Right lobe of liver (tissue), 4 donors: ENCODE results near the gene MBD3L5.

ENCODE experiments used
- POLR2A ChIP-seq: fragments of 450-650 bp; IDR thresholded peaks from one replicate; pipeline ENCODE4 v1.6.1; 2017; ENCODE audit warnings: antibody characterized with exemption, mild to moderate bottlenecking
- TF ChIP-seq, protein P1 (sequence below), 4 donors: fragments of 200-600 bp in 3 of 4; fragments of 450-650 bp in 1 of 4; IDR thresholded peaks; one replicate each; pipeline versions ENCODE4 v1.5.1 to v1.8.0; 2016 to 2022; ENCODE audit warnings: antibody characterized with exemption in 4 of 4, mild to moderate bottlenecking in 2 of 4
- donor health status: DM: no; HTN: no; CAD: no.
- donor health status: DM: no; HTN: no; CAD: no.
- donor health status: DM: no; HTN: yes; CAD: no.

DNA sequence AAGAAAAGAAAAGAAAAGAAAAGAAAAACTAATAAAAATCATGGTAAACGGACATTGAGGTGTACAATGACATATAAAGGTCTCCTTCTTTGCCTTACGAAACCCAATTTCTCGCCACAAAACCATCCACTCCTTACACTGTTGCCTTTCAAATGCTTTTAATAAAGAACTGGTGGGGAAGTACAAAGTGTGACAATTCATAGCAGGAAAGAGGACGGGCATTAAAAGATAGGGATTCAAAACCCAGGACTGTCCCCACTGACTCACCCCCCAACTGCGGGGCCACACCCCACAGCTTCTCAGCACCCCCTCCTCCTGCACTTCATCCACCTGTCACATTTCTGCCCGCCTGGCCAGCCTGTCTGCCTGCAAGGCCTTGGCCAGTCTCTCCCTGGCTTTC lies 11.6 kb upstream of the MBD3L5 start:
- TF ChIP-seq POLR2A, result no peak
- TF ChIP-seq, protein P1, sequence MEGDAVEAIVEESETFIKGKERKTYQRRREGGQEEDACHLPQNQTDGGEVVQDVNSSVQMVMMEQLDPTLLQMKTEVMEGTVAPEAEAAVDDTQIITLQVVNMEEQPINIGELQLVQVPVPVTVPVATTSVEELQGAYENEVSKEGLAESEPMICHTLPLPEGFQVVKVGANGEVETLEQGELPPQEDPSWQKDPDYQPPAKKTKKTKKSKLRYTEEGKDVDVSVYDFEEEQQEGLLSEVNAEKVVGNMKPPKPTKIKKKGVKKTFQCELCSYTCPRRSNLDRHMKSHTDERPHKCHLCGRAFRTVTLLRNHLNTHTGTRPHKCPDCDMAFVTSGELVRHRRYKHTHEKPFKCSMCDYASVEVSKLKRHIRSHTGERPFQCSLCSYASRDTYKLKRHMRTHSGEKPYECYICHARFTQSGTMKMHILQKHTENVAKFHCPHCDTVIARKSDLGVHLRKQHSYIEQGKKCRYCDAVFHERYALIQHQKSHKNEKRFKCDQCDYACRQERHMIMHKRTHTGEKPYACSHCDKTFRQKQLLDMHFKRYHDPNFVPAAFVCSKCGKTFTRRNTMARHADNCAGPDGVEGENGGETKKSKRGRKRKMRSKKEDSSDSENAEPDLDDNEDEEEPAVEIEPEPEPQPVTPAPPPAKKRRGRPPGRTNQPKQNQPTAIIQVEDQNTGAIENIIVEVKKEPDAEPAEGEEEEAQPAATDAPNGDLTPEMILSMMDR (IDR thresholded peaks at IDR 0.05), result no peak
